Epidermal melanocyte (primary cell): ENCODE measurements around the gene KRTAP10-9.
"Not testable (repeated sequence)": the region's sequence is repeated elsewhere in the genome, so short reads cannot be mapped to it uniquely, and the experiment has no call there.

Source experiments
- DNase-seq: peaks from one replicate; pipeline ENCODE4 v3.0.0; 2011; ENCODE audit warnings: low spot score; ENCODE audit not compliant: insufficient read length

Gene KRTAP10-9

GRCh38 chr21:44639331-44639655 lies 12.4 kb downstream of the KRTAP10-9 start:
- DNase-seq, result no peak

- DNase-seq, result no peak
Observed at GRCh38 chr21:44640761-44641160, 13.9 kb downstream of the KRTAP10-9 start.

GRCh38 chr21:44643741-44644310 lies 16.9 kb downstream of the KRTAP10-9 start:
- DNase-seq, result no peak

- no peak for DNase-seq
Observed at GRCh38 chr21:44644878-44645277, 18.0 kb downstream of the KRTAP10-9 start.

GRCh38 chr21:44646366-44647221 lies 19.7 kb downstream of the KRTAP10-9 start, which contains the start of gene KRTAP10-11:
Gene KRTAP10-11, plus strand, starts transcription at chr21:44646414. Its CDS starts 45 bp downstream, at chr21:44646459.
- not testable (repeated sequence) for DNase-seq

GRCh38 chr21:44647222-44647552 lies 20.3 kb downstream of the KRTAP10-9 start:
- no peak for DNase-seq

- DNase-seq, result no peak
Observed at GRCh38 chr21:44648557-44649311, 21.8 kb downstream of the KRTAP10-9 start.

- no peak for DNase-seq
Observed at GRCh38 chr21:44649521-44650100, 22.7 kb downstream of the KRTAP10-9 start.

- DNase-seq, result no peak
Observed at GRCh38 chr21:44650265-44650972, 23.5 kb downstream of the KRTAP10-9 start.

GRCh38 chr21:44650973-44651675 lies 24.2 kb downstream of the KRTAP10-9 start:
- no peak for DNase-seq

- no peak for DNase-seq
Observed at GRCh38 chr21:44653123-44653522, 26.2 kb downstream of the KRTAP10-9 start.

GRCh38 chr21:44653656-44654575 lies 27.0 kb downstream of the KRTAP10-9 start:
- no peak for DNase-seq

- no peak for DNase-seq
Observed at GRCh38 chr21:44654576-44655175, 27.8 kb downstream of the KRTAP10-9 start, which contains the start of gene KRTAP12-4. Gene KRTAP12-4, minus strand, starts transcription at chr21:44654659. Its CDS starts 45 bp downstream, at chr21:44654614.

GRCh38 chr21:44656868-44657267 lies 30.0 kb downstream of the KRTAP10-9 start:
- DNase-seq, result no peak

GRCh38 chr21:44657635-44658540 lies 31.0 kb downstream of the KRTAP10-9 start, which contains the start of gene KRTAP12-3:
Gene KRTAP12-3, plus strand, starts transcription at chr21:44657932. Its CDS starts 48 bp downstream, at chr21:44657980.
- no peak for DNase-seq

GRCh38 chr21:44658541-44658910 lies 31.6 kb downstream of the KRTAP10-9 start:
- no peak for DNase-seq

- DNase-seq, result no peak
Observed at GRCh38 chr21:44658913-44659595, 32.2 kb downstream of the KRTAP10-9 start.
